Activated naive CD8-positive, alpha-beta T cell treated with anti-CD3 and anti-CD28 coated beads, Interleukin-2, amount 50 U/mL, for 24 hours (primary cell): ENCODE results near the gene RELL1.
"Not testable (repeated sequence)": the region's sequence is repeated elsewhere in the genome, so short reads cannot be mapped to it uniquely, and the experiment has no call there.

Experiments
- ATAC-seq: fragments of 150-1000 bp; cut with Tn5 transposase; one replicate; pipeline ENCODE4 v1.10.0; 2021
- DNase-seq: peaks from one replicate; pipeline ENCODE4 v3.0.0; 2021
- H3K27ac Mint-ChIP-seq: one replicate; pipeline ENCODE4 v1.8.0; 2021; ENCODE audit warnings: mild to moderate bottlenecking, mixed read lengths
- H3K27me3 Mint-ChIP-seq: one replicate; pipeline ENCODE4 v1.8.0; 2021; ENCODE audit warnings: mixed read lengths
- H3K36me3 Mint-ChIP-seq: one replicate; pipeline ENCODE4 v1.8.0; 2021; ENCODE audit warnings: low read depth, mixed read lengths
- H3K4me1 Mint-ChIP-seq: one replicate; pipeline ENCODE4 v1.8.0; 2021; ENCODE audit warnings: mixed read lengths
- H3K4me3 Mint-ChIP-seq: one replicate; pipeline ENCODE4 v1.8.0; 2021; ENCODE audit warnings: mild to moderate bottlenecking, moderate library complexity, mixed read lengths
- H3K9me3 Mint-ChIP-seq: one replicate; pipeline ENCODE4 v1.8.0; 2021; ENCODE audit warnings: mixed read lengths

Gene RELL1

GRCh38 chr4:37684154-37684553 is 2.0 kb downstream of the RELL1 start:
- ATAC-seq (no peak), DNase-seq (no peak)
- Mint-ChIP-seq H3K36me3 (peaks cover 11% of the 10 kb centered on the region), H3K4me1 (peaks cover 51% of the 10 kb centered on the region), H3K9me3 (no peaks in the 10 kb centered on the region), H3K27ac (peak overlapping the region; percentile 77), H3K4me3 (peak overlapping the region; percentile 89), H3K27me3 (no peaks in the 10 kb centered on the region)

- peaks cover 11% of the 10 kb centered on the region for H3K36me3 Mint-ChIP-seq
- peaks cover 54% of the 10 kb centered on the region for H3K4me1 Mint-ChIP-seq
- H3K27ac Mint-ChIP-seq: peak overlapping the region; percentile 92
- no peaks in the 10 kb centered on the region for H3K27me3 Mint-ChIP-seq
- no peaks in the 10 kb centered on the region for H3K9me3 Mint-ChIP-seq
- ATAC-seq: peak; percentile 12
- no peak for DNase-seq
- peak overlapping the region; percentile 69 for H3K4me3 Mint-ChIP-seq
Measured at GRCh38 chr4:37682701-37683401, 3.3 kb downstream of the RELL1 start.

- no peaks in the 10 kb centered on the region for H3K9me3 Mint-ChIP-seq
- DNase-seq (no peak), ATAC-seq (no peak)
- no peak overlapping the region for H3K27ac Mint-ChIP-seq
- no peak overlapping the region for H3K4me3 Mint-ChIP-seq
- no peaks in the 10 kb centered on the region for H3K27me3 Mint-ChIP-seq
- H3K36me3 Mint-ChIP-seq: peaks cover 20% of the 10 kb centered on the region
- peaks cover 71% of the 10 kb centered on the region for H3K4me1 Mint-ChIP-seq
Measured at GRCh38 chr4:37680089-37680488, 6.1 kb downstream of the RELL1 start.

- Mint-ChIP-seq H3K4me3 (no peak overlapping the region), H3K36me3 (peaks cover 23% of the 10 kb centered on the region), H3K27me3 (no peaks in the 10 kb centered on the region), H3K9me3 (no peaks in the 10 kb centered on the region), H3K4me1 (peaks cover 71% of the 10 kb centered on the region), H3K27ac (no peak overlapping the region)
- DNase-seq: no peak
- ATAC-seq: no peak
Measured at GRCh38 chr4:37679301-37679700, 6.9 kb downstream of the RELL1 start.

- H3K9me3 Mint-ChIP-seq: no peaks in the 10 kb centered on the region
- H3K4me3 Mint-ChIP-seq: no peak overlapping the region
- no peak overlapping the region for H3K27ac Mint-ChIP-seq
- peaks cover 74% of the 10 kb centered on the region for H3K4me1 Mint-ChIP-seq
- ATAC-seq (no peak), DNase-seq (no peak)
- H3K27me3 Mint-ChIP-seq: no peaks in the 10 kb centered on the region
- H3K36me3 Mint-ChIP-seq: peaks cover 26% of the 10 kb centered on the region
Measured at GRCh38 chr4:37678624-37679023, 7.6 kb downstream of the RELL1 start.

- ATAC-seq (peak; percentile 80), DNase-seq (no peak)
- peak overlapping the region; percentile 47 for H3K4me3 Mint-ChIP-seq
- H3K36me3 Mint-ChIP-seq: peaks cover 21% of the 10 kb centered on the region
- no peaks in the 10 kb centered on the region for H3K27me3 Mint-ChIP-seq
- H3K9me3 Mint-ChIP-seq: no peaks in the 10 kb centered on the region
- H3K4me1 Mint-ChIP-seq: peaks cover 71% of the 10 kb centered on the region
- H3K27ac Mint-ChIP-seq: peak overlapping the region; percentile 46
Measured at GRCh38 chr4:37675587-37676290, 10.4 kb downstream of the RELL1 start.

GRCh38 chr4:37674439-37674838 is 11.7 kb downstream of the RELL1 start:
- peaks cover 74% of the 10 kb centered on the region for H3K4me1 Mint-ChIP-seq

GRCh38 chr4:37673538-37674192 is 12.5 kb downstream of the RELL1 start:
- Mint-ChIP-seq H3K27ac (no peak overlapping the region), H3K9me3 (no peaks in the 10 kb centered on the region), H3K36me3 (peaks cover 21% of the 10 kb centered on the region), H3K4me3 (no peak overlapping the region), H3K4me1 (peaks cover 72% of the 10 kb centered on the region), H3K27me3 (no peaks in the 10 kb centered on the region)
- ATAC-seq (no peak), DNase-seq (no peak)

More at GRCh38 chr4:37674439-37674838, 11.7 kb downstream of the RELL1 start:
- H3K36me3 Mint-ChIP-seq: peaks cover 21% of the 10 kb centered on the region
- ATAC-seq (no peak), DNase-seq (no peak)
- no peaks in the 10 kb centered on the region for H3K27me3 Mint-ChIP-seq
- H3K9me3 Mint-ChIP-seq: no peaks in the 10 kb centered on the region
- H3K27ac Mint-ChIP-seq: no peak overlapping the region
- H3K4me3 Mint-ChIP-seq: no peak overlapping the region

- no peak overlapping the region for H3K27ac Mint-ChIP-seq
- H3K9me3 Mint-ChIP-seq: no peaks in the 10 kb centered on the region
- H3K27me3 Mint-ChIP-seq: no peaks in the 10 kb centered on the region
- H3K36me3 Mint-ChIP-seq: peaks cover 20% of the 10 kb centered on the region
- ATAC-seq: no peak
- H3K4me3 Mint-ChIP-seq: no peak overlapping the region
- peaks cover 72% of the 10 kb centered on the region for H3K4me1 Mint-ChIP-seq
- DNase-seq: no peak
Measured at GRCh38 chr4:37671072-37671471, 15.1 kb downstream of the RELL1 start.

- no peak for DNase-seq
- peaks cover 72% of the 10 kb centered on the region for H3K4me1 Mint-ChIP-seq
- peak; percentile 38 for ATAC-seq
- no peaks in the 10 kb centered on the region for H3K27me3 Mint-ChIP-seq
- H3K36me3 Mint-ChIP-seq: peaks cover 15% of the 10 kb centered on the region
- H3K9me3 Mint-ChIP-seq: no peaks in the 10 kb centered on the region
- H3K4me3 Mint-ChIP-seq: no peak overlapping the region
- no peak overlapping the region for H3K27ac Mint-ChIP-seq
Measured at GRCh38 chr4:37670249-37670648, 15.9 kb downstream of the RELL1 start.

GRCh38 chr4:37669124-37669523 is 17.1 kb downstream of the RELL1 start:
- peaks cover 65% of the 10 kb centered on the region for H3K4me1 Mint-ChIP-seq
- ATAC-seq, H3K36me3 Mint-ChIP-seq: not testable (repeated sequence)

GRCh38 chr4:37667197-37668100 is 18.7 kb downstream of the RELL1 start:
- DNase-seq (no peak), ATAC-seq (no peak)
- H3K9me3 Mint-ChIP-seq: no peaks in the 10 kb centered on the region
- H3K4me1 Mint-ChIP-seq: peaks cover 63% of the 10 kb centered on the region
- peaks cover 3% of the 10 kb centered on the region for H3K36me3 Mint-ChIP-seq
- no peaks in the 10 kb centered on the region for H3K27me3 Mint-ChIP-seq
- H3K4me3 Mint-ChIP-seq: no peak overlapping the region
- H3K27ac Mint-ChIP-seq: peak overlapping the region; percentile 52

More at GRCh38 chr4:37669124-37669523, 17.1 kb downstream of the RELL1 start:
- not testable (repeated sequence) for DNase-seq, H3K27ac Mint-ChIP-seq, H3K27me3 Mint-ChIP-seq, H3K9me3 Mint-ChIP-seq, H3K4me3 Mint-ChIP-seq

GRCh38 chr4:37666625-37667071 is 19.5 kb downstream of the RELL1 start:
- peak; percentile 88 for ATAC-seq
- Mint-ChIP-seq H3K27me3 (no peaks in the 10 kb centered on the region), H3K9me3 (no peaks in the 10 kb centered on the region), H3K4me3 (peak overlapping the region; percentile 37), H3K27ac (peak overlapping the region; percentile 52), H3K36me3 (peaks cover 3% of the 10 kb centered on the region), H3K4me1 (peaks cover 60% of the 10 kb centered on the region)
- peak; percentile 25 for DNase-seq
